ENCODE data around the gene DCST1. TPM values are rescaled to one million over a fixed set of nuclear protein-coding genes. Genes with fewer than 3 reads are reported as not detected.

Gene DCST1
- total RNA-seq, 1 donor from 2014 or later: not detected

DNA sequence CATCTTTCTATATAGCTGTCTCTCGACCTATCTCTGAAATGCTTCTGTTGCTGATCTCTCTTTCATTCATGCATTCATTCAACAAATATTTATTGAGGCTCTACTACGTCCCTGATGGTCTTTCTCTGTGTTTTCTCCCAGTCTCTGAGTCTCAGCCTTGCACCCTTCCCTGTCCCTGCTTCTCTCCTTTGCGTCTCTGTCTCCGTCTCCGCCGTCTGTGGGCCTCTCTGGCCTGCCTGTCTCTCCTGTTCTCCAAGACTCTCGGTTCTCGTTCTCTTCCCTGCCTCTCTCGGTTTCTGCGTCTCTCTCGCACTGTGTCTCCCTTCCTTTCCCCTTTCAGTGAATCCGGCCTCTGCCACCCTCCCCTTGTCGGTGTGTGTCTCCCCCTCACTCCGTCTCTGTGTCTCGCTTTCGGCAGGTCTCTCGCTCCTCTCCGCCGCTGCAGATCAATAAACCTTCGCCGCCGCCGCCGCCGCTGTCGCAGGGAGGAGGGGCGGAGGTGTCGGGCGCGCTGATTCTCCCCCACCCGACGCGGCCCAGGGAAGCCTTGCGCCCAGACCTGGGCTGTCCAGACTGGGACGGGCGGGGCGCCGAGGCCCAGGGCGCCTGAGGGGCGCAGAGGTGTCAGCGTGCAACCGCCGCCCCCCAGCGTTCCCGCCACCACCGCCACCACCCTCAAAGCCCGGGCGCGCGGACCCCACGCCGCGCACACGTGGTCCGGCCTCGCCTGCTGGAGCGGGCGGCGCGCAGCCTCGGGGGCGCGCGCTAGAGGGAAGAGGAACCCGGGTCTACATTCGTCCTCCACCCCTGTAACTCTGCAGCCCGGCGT lies 48.1 kb downstream of the DCST1 start:
- peak overlapping the region; percentile 84 for H3K4me3 Mint-ChIP-seq (ENCODE audit: unreplicated experiment)
- TF ChIP-seq, protein P1, sequence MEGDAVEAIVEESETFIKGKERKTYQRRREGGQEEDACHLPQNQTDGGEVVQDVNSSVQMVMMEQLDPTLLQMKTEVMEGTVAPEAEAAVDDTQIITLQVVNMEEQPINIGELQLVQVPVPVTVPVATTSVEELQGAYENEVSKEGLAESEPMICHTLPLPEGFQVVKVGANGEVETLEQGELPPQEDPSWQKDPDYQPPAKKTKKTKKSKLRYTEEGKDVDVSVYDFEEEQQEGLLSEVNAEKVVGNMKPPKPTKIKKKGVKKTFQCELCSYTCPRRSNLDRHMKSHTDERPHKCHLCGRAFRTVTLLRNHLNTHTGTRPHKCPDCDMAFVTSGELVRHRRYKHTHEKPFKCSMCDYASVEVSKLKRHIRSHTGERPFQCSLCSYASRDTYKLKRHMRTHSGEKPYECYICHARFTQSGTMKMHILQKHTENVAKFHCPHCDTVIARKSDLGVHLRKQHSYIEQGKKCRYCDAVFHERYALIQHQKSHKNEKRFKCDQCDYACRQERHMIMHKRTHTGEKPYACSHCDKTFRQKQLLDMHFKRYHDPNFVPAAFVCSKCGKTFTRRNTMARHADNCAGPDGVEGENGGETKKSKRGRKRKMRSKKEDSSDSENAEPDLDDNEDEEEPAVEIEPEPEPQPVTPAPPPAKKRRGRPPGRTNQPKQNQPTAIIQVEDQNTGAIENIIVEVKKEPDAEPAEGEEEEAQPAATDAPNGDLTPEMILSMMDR (IDR thresholded peaks at IDR 0.05; ENCODE audit: unreplicated experiment): no peak
- peaks cover 27% of the 10 kb centered on the region for H3K4me1 Mint-ChIP-seq (ENCODE audit: unreplicated experiment)
- H3K27me3 Mint-ChIP-seq (ENCODE audit: unreplicated experiment): peaks cover 41% of the 10 kb centered on the region
- peak overlapping the region; percentile 34 for H3K27ac Mint-ChIP-seq (ENCODE audit: unreplicated experiment)
- DNase-seq (ENCODE audit: low spot score): no peak
- peaks cover 9% of the 10 kb centered on the region for H3K36me3 Mint-ChIP-seq (ENCODE audit: low read depth, unreplicated experiment)
- no peaks in the 10 kb centered on the region for H3K9me3 Mint-ChIP-seq (ENCODE audit: unreplicated experiment)

DNA sequence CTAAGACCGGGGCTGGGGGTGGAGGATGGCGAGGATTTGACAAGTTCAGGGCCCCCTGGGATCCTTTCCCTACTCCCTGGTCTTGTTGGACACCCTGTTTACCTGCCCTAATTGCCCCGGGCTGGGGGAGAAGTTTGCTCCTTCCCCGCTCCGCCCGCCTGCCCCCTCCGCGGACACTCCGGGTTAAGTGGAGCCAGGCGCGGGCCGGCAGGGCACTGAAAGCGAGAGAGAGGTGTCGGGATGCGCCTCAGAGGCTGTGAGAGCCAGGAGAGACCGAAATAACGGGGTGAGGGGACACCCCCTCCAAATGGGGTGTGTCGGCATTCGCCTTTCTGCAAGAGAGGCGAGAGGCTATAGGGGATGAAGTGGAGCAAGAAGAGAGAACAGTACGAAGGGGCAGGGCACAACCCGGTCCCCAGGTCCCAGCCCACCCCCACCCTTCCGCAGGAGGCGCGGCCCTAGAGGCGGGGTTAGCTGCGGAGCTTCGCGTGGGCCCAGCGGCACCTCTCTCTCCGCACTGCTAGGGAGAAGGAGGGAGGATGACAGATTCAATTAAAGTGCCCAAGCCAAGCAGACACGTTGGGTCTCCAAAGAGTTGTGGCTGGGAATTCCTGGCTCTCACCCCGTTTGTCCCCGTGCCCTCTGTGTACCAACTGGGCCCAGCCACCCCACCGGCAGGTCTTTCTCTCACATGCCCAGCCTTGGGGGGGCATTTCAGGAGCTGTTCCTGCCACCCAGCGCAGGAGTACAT lies 48.9 kb downstream of the DCST1 start:
- peaks cover 42% of the 10 kb centered on the region for H3K27me3 Mint-ChIP-seq (ENCODE audit: unreplicated experiment)
- TF ChIP-seq, protein P1 (IDR thresholded peaks at IDR 0.05; ENCODE audit: unreplicated experiment): no peak
- no peak for DNase-seq (ENCODE audit: low spot score)
- H3K36me3 Mint-ChIP-seq (ENCODE audit: low read depth, unreplicated experiment): peaks cover 13% of the 10 kb centered on the region
- H3K4me3 Mint-ChIP-seq (ENCODE audit: unreplicated experiment): no peak overlapping the region
- no peaks in the 10 kb centered on the region for H3K9me3 Mint-ChIP-seq (ENCODE audit: unreplicated experiment)
- H3K4me1 Mint-ChIP-seq (ENCODE audit: unreplicated experiment): peaks cover 32% of the 10 kb centered on the region
- peak overlapping the region; percentile 48 for H3K27ac Mint-ChIP-seq (ENCODE audit: unreplicated experiment)

DNA sequence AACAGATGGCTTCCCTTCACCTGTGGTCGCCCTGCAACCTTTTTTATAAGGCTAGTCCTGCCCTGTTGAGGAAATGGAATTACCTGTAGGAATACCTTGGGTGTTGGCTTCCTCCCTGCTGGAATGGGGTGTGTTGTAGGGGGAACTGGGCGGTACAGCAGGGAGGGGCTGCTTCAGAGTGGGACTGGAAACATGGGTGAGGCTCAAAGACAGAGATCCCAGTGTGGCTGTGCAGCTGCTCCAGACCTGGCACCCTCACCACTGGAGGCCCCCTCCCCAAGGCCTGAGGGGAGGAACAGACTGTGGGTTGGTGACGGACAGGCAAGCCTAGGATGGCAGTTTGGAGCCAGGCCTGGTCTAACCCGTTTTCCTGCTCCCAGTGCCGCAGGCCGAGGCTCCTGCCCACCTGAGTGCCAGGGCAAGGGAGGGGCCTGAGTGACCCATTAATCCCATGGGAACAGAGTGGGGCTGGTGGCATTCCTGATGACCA lies 49.5 kb downstream of the DCST1 start:
- Mint-ChIP-seq H3K27ac (ENCODE audit: unreplicated experiment) (no peak overlapping the region), H3K27me3 (ENCODE audit: unreplicated experiment) (peaks cover 41% of the 10 kb centered on the region), H3K36me3 (ENCODE audit: low read depth, unreplicated experiment) (peaks cover 18% of the 10 kb centered on the region), H3K9me3 (ENCODE audit: unreplicated experiment) (no peaks in the 10 kb centered on the region), H3K4me3 (ENCODE audit: unreplicated experiment) (no peak overlapping the region), H3K4me1 (ENCODE audit: unreplicated experiment) (peaks cover 31% of the 10 kb centered on the region)
- DNase-seq (ENCODE audit: low spot score): no peak
- TF ChIP-seq, protein P1 (IDR thresholded peaks at IDR 0.05; ENCODE audit: unreplicated experiment): no peak

DNA sequence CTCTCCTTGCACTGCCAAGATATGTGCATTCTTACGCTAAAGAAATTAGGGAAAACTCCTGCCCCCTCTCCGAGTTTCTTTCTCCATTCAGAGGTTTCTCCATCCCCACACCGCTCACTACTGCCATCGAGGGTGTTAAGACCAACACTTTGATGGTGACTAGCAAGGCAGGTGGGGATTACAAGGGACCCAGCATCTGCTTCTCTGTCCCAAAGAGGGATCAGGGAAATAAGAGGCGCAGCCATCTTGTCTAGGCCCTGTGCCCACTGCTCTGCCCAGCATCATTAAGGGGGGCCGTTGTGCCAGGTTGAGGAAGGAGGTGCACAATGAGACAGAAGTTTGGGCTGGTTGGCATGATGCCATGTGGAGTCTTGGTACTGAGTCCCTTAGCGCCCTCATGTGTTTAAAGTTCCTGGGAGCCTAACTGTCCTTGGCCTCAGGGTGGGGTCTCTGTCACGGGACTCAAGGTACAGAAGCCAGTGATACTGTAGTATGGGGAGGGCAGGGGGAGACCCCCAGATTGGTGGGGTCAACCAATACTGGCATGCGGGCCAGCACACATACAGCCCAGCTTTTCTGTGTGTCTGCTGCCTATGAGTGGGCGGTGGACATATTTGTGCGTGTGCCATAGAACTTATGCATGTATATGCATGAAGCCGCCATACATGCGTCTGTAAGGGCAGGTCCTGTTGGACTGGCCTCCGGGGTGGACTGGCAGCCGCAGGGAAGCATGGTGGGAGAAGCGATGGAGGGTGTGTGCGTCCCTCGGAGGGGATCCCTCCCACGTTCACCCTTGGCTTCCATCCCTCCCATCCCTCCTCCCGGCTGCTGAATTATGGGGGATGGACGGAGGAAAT lies 50.5 kb downstream of the DCST1 start:
- Mint-ChIP-seq H3K27ac (ENCODE audit: unreplicated experiment) (peak overlapping the region; percentile 82), H3K9me3 (ENCODE audit: unreplicated experiment) (no peaks in the 10 kb centered on the region), H3K27me3 (ENCODE audit: unreplicated experiment) (peaks cover 40% of the 10 kb centered on the region), H3K4me3 (ENCODE audit: unreplicated experiment) (peak overlapping the region; percentile 92), H3K36me3 (ENCODE audit: low read depth, unreplicated experiment) (peaks cover 18% of the 10 kb centered on the region), H3K4me1 (ENCODE audit: unreplicated experiment) (peaks cover 30% of the 10 kb centered on the region)
- TF ChIP-seq, protein P1 (IDR thresholded peaks at IDR 0.05; ENCODE audit: unreplicated experiment): no peak
- no peak for DNase-seq (ENCODE audit: low spot score)
